Transverse colon (tissue), 4 donors: ENCODE measurements around the gene PIGV. TPM values are rescaled to one million over a fixed set of nuclear protein-coding genes. Genes with fewer than 3 reads are reported as not detected.

ENCODE experiments used
- DNase-seq: peaks from one replicate; pipeline ENCODE4 v3.0.0-alpha.2; 2019
- H3K27ac ChIP-seq, 4 donors: fragments of 200-600 bp; sonication (generic); 2 replicates each; pipeline ENCODE4 v1.5.1; 2016 to 2018; ENCODE audit warnings: inconsistent platforms in 4 of 4
- H3K27me3 ChIP-seq: fragments of 200-600 bp; sonication (generic); 2 replicates; pipeline ENCODE4 v1.5.1; 2017; ENCODE audit warnings: inconsistent platforms
- H3K36me3 ChIP-seq, 4 donors: fragments of 200-600 bp; sonication (generic); 2 replicates each; pipeline ENCODE4 v1.5.1; 2017 to 2019; ENCODE audit warnings: inconsistent platforms in 4 of 4
- H3K4me1 ChIP-seq, 4 donors: fragments of 200-600 bp; sonication (generic); 2 replicates each; pipeline ENCODE4 v1.5.1; 2017 to 2020; ENCODE audit warnings: inconsistent platforms in 4 of 4
- H3K4me3 ChIP-seq, 4 donors: fragments of 200-600 bp; sonication (generic); 1 replicate in 1 of 4; 2 replicates in 3 of 4; pipeline versions ENCODE4 v1.5.1 to v1.6.1; 2017 to 2019; ENCODE audit warnings: inconsistent platforms in 4 of 4
- H3K9me3 ChIP-seq, 2 donors: fragments of 200-600 bp; sonication (generic); 2 replicates each; pipeline ENCODE4 v1.5.1; 2017 to 2019; ENCODE audit warnings: inconsistent platforms in 2 of 2
- CTCF ChIP-seq, 5 experiments: fragments of 200-600 bp in 3 of 5; fragments of 450-650 bp in 2 of 5; sonication (generic) in 3 of 5; IDR thresholded peaks; 1 replicate in 2 of 5; 2 replicates in 3 of 5; pipeline ENCODE4 v1.5.1; 2016 to 2017; ENCODE audit warnings: antibody characterized with exemption in 5 of 5, inconsistent platforms in 3 of 5, mild to moderate bottlenecking in 2 of 5, moderate library complexity in 1 of 5
- EP300 ChIP-seq: sonication (generic); formaldehyde crosslinking; IDR thresholded peaks from one replicate; pipeline ENCODE4 v1.6.1; 2017; ENCODE audit warnings: antibody characterized with exemption, low read depth
- POLR2A ChIP-seq: fragments of 450-650 bp; IDR thresholded peaks from one replicate; pipeline ENCODE4 v1.6.1; 2016; ENCODE audit warnings: antibody characterized with exemption, mild to moderate bottlenecking, moderate library complexity
- POLR2AphosphoS5 ChIP-seq, 3 donors: sonication (generic); formaldehyde crosslinking; IDR thresholded peaks; one replicate each; pipeline ENCODE4 v1.6.1; 2016; ENCODE audit warnings: antibody characterized with exemption in 3 of 3
- WGBS, 2 donors: methylation state at CpG; one replicate each; pipeline ENCODE4 v1.1.5; 2018; ENCODE audit warnings: low coverage in 1 of 2; 5-methylcytosine and 5-hydroxymethylcytosine counted together
- in situ Hi-C, 4 donors: fragments of 200-750 bp; cut with MboI; loops; one replicate each; pipeline versions ENCODE4 v1.15.0 to v1.15.1; 2017; ENCODE audit warnings: low sequenced_read_pairs in 3 of 4, low pct_ligation_motif_present in 1 of 4, low pct_unique_long_range_greater_than_20kb in 1 of 4
- intact Hi-C: fragments of 100-400 bp; cut with DNase I; formaldehyde crosslinking; loops from one replicate; pipeline ENCODE4 v1.15.1; 2023; ENCODE audit warnings: low total_unique reads
- total RNA-seq, 4 donors: library from RNA; depleted of rRNA; stranded (reverse); fragments of >200 nt; gene quantifications; one replicate each; pipeline ENCODE4 v1.1.0, GENCODE V29; 2016

Gene PIGV
- total RNA-seq, result 10 to 100 TPM; 16.1 to 32.2 (median 24.2) TPM

DNA sequence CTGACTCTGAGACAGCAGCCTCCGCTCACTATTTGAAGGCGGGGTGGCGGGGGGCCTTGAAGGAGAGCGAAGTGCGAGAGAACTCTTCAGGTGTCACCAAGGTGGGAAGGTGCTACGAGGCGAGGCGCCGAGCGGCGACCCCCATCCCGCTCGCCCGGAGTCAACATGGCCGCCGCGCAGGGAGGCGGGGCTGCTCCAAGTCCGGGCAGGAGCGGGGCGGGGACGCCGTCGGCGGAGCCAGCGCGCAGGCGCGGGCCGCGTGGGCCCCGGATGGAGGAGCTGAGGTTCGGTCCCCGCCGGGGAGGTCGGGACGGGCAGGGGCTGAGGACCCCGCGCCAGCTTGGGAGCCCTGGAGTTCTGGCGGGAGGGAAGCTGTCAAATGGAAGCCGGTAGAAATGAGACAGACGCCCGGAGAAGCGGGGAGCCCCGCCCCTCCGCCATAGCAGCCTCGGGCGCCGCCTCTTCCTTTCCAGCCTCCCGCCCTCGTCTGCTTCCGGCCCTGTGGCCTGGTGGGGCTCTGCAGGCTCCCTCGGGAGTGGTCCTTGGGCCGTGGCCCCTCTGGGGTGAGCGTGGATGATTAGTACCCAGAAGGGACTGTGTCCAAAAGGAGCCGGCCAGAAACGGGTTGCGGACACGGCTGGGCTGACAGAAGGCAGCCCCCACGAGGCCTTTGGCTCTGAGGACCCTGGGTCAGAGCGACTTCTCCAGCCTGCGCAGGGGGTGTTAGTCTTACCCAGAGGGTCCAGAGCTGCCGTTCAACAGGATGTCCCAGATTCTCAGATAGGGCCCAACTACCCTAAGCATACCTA is at the start of gene PIGV:
PIGV (plus strand) TSS at position 245 of the 809 bp plus-strand sequence. CDS start 2,866 bp downstream, outside the sequence.
- WGBS, 2 donors, result 1% methylated on average over 40 of the region's 63 CpGs; no CpG with 5 or more reads in 1 of the 2 donors
- Histone ChIP-seq H3K4me3 (peak within 1 kb of the TSS; percentile 73 to 90 (median 78)), H3K36me3 (no peaks in the 10 kb centered on the region), H3K4me1 (peaks cover 20 to 58% (median 50%) of the 10 kb centered on the region in 4 donors), H3K27ac (peak within 1 kb of the TSS; percentile 98 to 99 (median 98)), H3K27me3 (no peaks in the 10 kb centered on the region), H3K9me3 (no peaks in the 10 kb centered on the region)
- TF ChIP-seq POLR2A (peak; percentile 81), CTCF (IDR thresholded peaks at IDR 0.05) (peak in 3 of 5 experiments; percentile 6 to 58 (median 51)), POLR2AphosphoS5 (IDR thresholded peaks at IDR 0.05) (peak; percentile 74 to 89 (median 84)), EP300 (no peak)
- in situ Hi-C loops, result loop anchor here (10.0 to 25.0 kb wide), 2 partner anchors 93 to 101 kb away; partner anchors contain the start of gene ARID1A (in 4 of the 4)
- intact Hi-C loops, result loop anchor here (5.0 kb wide), 2 partner anchors 96 to 111 kb away; no protein-coding TSS in a partner anchor
- DNase-seq, result peak; percentile 90

DNA sequence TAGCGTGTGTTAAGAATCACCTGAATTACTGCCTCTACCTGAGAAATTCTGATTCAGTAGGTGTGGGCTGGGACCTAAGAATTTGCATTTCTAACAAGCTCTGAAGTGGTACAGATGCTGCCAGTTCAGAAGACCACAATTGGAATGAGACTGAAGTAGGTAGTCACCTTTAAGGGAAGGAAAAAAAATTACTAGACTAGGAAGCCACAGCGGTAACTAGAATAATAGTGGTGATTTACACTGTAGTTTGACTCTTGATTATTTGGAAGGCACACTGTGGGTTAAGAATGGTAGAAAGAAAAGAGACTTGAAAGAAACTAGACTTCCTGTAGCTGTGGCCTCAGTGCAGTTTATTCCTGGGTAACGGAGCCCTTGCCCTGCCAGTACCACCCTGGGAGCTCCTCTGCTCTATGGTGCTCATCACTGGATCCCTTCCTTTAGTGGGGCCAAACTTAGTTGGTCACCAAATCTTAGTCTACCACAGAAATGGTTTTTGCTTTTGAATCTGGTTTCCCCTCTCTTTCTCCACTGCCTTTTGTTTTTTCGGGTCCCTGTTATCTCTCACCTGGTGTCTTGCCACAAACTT is 48.3 kb upstream of the PIGV start:
- 74 to 92% methylated on average over 4 of the region's 4 CpGs for WGBS, 2 donors
- Histone ChIP-seq H3K27ac (peak overlapping the region in 3 of 4 donors; percentile 14 to 46 (median 35)), H3K4me3 (no peak overlapping the region), H3K4me1 (peaks cover 4 to 44% (median 18%) of the 10 kb centered on the region in 4 donors), H3K27me3 (no peaks in the 10 kb centered on the region), H3K9me3 (no peaks in the 10 kb centered on the region), H3K36me3 (peaks cover 0 to 29% (median 13%) of the 10 kb centered on the region in 4 donors)
- in situ Hi-C loops, result no loop called here
- TF ChIP-seq EP300 (no peak), POLR2A (no peak), POLR2AphosphoS5 (IDR thresholded peaks at IDR 0.05) (no peak), CTCF (IDR thresholded peaks at IDR 0.05) (no peak)
- no peak for DNase-seq
- intact Hi-C loops, result no loop called here

DNA sequence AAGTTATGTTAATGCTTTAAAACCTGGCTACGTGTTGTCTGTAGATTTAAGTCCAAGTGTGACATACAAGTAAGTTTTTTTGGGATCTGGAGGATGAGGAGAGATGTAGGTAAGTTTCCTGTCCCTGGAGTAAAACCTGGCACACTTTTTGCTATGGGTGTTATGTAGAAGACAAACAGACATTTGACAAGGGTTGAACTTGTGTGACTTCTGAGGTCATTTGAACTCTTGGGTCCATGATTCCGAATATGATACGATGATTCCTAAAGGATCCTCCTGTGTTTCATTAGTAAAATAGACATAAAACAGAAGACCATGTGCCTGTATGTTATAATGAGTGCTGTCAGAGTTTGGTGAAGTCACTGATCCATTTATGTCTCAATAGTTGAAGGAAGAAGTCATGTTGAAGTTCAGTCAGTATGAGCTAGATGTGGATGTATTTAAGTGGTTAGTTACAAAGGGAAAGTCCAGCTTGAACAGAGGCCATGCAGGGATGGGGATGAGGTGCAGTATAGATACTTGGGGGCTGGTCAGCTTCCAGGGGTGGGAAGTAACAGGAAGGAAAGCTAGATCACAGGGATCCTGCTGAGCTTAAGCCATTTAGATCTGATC is 47.6 kb upstream of the PIGV start:
- no peaks in the 10 kb centered on the region for H3K27me3 ChIP-seq
- no peak overlapping the region for H3K4me3 ChIP-seq
- in situ Hi-C loops (no loop called here), intact Hi-C loops (no loop called here)
- H3K36me3 ChIP-seq, result peaks cover 0 to 22% (median 10%) of the 10 kb centered on the region in 4 donors
- H3K4me1 ChIP-seq, result peaks cover 9 to 47% (median 22%) of the 10 kb centered on the region in 4 donors
- H3K9me3 ChIP-seq, result no peaks in the 10 kb centered on the region
- WGBS, 2 donors, result 71 to 74% methylated on average over 3 of the region's 3 CpGs
- TF ChIP-seq POLR2A (no peak), CTCF (IDR thresholded peaks at IDR 0.05) (no peak), POLR2AphosphoS5 (IDR thresholded peaks at IDR 0.05) (no peak), EP300 (no peak)
- DNase-seq, result no peak
- H3K27ac ChIP-seq, result peak overlapping the region; percentile 12 to 46 (median 38)

DNA sequence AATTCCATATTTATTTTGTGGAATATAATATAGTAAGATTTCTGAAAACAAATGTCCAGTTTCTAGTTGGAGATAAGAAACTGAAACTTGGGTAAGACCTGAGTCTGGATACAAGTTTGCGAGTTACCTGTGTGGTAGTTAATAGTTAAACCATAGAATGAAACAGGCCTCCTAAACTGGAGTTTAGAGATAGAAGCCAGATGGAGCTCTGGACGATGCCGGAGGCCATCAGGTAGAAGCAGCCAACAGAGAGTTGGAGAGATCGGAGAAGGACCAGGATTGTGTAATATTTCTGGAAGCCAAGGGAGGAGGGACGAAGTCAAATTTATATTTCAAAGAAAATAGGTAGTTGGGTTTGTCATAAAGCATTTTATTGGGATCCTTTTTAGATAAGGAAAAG is 46.8 kb upstream of the PIGV start:
- intact Hi-C loops, result no loop called here
- H3K36me3 ChIP-seq, result peaks cover 0 to 17% (median 8%) of the 10 kb centered on the region in 4 donors
- peaks cover 13 to 56% (median 25%) of the 10 kb centered on the region in 4 donors for H3K4me1 ChIP-seq
- H3K27me3 ChIP-seq, result no peaks in the 10 kb centered on the region
- TF ChIP-seq CTCF (IDR thresholded peaks at IDR 0.05) (no peak), EP300 (no peak), POLR2AphosphoS5 (IDR thresholded peaks at IDR 0.05) (no peak), POLR2A (no peak)
- no peaks in the 10 kb centered on the region for H3K9me3 ChIP-seq
- no peak overlapping the region for H3K4me3 ChIP-seq
- in situ Hi-C loops, result no loop called here
- DNase-seq, result no peak
- 30 to 47% methylated on average over 2 to 5 of the region's 5 CpGs for WGBS, 2 donors
- peak overlapping the region; percentile 26 to 42 (median 32) for H3K27ac ChIP-seq
